HG03066 (cell line): ENCODE data around the gene ZNF385A.
"Not testable (repeated sequence)": the region's sequence is repeated elsewhere in the genome, so short reads cannot be mapped to it uniquely, and the experiment has no call there.

Experiments
- ATAC-seq: cut with Tn5 transposase; IDR thresholded peaks from one replicate; pipeline ENCODE4 v1.9.1; 2021; ENCODE audit warnings: low read depth; ENCODE audit not compliant: unreplicated experiment

ZNF385A gene

DNA sequence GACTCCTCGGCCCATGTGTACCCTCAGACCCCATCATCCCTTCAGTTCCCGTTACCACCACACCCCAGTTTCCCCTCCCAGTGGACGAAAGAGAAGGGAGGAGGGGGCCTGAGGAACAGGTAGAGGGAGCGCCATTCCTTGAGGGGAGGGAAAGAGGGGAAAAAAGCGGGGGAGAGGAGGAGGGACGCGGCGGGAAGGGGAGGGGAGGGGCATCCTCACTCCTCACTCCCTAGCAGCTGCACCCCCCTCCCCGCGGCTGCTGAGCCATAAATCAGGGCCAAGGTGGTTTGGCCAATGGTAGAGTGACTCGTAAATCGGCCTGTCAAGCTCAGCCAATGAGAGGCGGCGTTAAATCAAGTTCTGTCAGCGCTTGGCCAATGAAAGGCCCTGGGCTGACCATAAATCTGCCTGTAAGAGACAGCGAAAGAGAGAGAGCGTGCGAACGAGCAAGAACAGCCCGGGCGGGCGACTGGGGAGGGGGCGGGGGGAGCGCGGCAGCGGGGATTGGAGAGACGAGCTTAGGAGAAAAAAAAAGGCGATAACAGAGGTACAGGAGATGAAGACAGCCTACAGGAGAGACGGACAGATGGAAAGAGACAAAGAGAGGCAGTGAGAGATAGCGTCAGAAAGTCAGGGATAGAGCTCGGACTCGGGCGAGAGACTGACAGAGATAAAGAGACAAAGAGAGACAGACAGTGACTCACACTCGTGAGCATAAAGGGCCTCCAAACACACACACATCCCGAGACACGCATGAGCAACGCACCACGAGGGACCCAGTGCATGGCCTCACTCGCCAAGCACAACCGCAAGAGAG, 25.4 kb downstream of the ZNF385A start:
- peak; percentile 97 for ATAC-seq

DNA sequence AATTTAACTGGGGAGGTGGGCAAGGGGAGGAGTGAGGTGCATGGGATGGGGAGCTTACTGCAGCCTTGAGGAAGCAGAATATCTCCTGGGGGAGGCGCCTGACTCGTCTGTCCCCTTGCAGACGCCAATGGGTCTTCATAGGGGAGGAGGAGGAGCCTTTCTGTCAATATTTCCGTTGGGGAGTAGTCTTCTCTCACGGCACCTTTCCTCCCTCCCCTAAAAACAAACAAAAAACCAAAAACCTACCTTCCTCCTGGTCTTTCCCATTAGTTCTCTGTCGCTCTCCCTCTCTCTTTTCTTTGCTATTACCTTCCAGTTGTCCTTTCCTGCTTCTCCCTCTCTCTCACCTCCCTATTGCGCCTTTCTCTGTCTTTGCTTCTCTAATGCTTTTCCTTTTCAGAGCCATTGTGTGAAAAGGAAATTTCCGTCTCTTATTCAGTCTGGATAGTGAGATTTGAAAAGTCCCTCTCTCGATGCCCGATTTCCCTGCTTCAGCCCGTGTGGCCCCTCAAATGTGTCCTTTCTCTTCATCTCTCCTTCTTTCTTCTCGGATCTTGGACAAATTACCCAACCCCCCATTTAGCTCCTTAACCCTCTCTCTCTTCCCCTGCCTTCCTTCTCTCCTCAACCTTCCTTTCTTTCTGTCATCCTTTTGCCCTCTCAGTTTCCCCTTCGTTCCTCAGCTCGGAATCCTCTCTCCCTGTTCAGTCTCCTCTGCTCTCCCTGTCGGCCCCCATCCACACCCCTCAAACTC, 26.2 kb downstream of the ZNF385A start:
- peak; percentile 36 for ATAC-seq

DNA sequence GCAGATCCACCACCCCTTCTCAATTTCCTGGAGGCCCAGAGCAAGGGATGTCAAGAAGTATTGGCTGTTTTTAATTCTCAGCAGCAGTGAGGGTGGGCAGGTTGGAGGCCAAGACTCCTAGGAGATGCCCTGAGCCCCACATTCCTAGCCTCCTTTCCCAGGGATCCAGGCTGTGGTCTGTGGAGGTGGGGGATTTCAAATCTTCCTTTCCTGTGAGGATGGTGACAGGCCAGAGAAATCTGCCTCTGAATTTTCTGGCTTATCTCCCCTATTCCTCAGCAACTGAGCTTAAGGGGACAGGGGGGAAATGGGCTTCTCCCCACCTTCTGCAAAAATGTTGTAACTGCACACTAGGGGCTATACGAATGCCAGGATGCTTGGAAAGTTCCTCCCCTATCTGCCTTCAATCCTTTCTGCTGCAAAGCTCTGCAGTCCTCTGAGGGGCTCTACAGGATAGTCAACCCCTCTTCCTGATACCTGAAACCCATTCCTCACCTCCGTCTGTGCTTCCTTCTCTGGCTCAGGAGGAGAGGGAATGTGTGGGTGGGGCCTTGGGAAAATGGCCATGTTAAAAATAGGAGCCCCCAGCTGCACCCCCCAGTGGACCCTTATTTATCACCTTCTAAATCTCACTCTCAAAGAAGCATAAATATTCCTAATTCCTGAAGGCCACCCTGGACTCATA, 26.9 kb downstream of the ZNF385A start:
- no peak for ATAC-seq

DNA sequence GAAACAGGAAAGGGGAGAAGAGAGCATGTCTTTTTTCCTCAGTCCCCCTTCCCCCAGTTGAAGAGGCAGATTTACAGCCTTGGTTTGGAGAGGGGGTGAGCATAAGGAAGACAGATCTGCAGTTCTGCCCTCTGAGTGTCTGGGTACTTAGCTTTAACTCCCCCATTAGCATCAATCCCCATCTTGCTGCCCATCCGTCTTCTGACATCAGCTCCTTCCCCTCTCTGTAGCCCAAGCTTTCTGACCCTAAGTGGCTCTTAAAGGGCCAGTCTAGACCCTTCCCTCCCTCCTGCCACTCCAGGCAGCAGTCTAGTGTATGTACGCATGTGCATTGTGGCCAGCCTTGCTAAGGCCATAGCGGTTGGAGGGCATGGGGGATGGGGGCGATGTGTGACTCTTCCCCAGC, 27.6 kb downstream of the ZNF385A start:
- no peak for ATAC-seq

DNA sequence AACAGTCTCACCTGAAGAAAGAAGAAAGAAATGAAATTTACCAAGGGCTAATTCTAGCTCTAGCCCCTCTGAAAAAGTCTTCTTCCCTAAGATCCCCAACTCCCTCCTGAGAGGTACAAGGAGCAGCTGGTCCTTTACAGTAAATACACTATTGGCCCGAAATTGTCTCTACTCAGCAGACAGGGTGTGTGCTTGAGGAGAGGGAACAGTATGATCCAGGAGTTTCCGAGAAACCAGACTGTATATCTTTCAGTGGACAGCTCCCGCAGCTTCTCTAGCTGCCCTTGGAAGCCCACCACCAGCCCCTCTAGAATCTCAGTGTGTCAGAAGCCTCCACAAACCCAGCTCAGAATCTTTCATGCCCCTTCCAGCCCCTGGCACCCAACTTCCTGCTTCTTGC, 28.3 kb downstream of the ZNF385A start:
- no peak for ATAC-seq

DNA sequence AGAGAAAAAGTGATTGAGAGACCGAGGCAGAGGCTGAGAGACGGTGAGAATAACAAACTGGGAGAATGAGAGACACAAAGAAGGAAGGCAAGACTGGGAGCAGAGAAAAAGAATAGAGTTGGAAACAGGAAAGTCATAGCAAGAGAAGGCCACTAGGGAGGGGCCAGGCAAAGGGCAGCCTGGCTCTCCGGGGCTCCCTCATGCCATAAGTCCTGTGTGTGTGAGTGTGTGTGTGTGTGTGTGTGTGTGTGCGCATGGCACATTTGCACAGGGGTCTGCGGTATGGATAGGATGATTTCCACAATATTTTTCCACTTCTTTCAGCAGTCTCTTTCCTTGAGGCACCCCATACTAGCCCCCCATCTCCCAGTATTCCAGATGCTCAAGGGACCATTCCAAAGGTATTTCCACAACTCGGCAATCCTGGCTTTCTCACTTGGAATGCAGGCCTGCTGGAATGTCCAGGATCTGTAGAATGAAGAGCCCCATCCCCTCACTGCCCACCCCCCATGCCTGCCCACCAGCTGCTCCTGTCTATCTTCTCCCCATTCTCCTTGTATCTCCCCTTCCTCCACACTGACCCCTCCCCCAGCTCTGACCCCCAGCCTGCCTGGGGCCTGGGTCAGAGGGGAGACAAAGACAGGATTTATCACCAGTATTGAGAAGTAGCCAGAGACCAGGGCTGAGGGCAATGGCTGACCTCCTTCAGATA, 29.3 kb downstream of the ZNF385A start:
- no peak for ATAC-seq

DNA sequence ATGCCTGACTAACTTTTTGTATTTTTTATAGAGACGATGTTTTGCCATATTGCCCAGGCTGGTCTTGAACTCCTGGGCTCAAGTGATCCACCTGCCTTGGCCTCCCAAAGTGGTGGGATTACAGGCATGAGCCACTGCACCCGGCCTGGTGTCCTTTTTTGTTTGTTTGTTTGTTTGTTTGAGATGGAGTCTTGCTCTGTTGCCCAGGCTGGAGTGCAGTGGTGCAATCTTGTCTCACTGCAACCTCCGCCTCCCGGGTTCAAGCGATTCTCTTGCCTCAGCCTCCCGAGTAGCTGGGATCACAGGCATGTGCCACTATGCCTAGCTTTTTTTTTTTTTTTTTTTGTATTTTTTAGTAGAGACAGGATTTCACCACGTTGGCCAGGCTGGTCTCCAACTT, 30.3 kb downstream of the ZNF385A start:
- ATAC-seq, result not testable (repeated sequence)

DNA sequence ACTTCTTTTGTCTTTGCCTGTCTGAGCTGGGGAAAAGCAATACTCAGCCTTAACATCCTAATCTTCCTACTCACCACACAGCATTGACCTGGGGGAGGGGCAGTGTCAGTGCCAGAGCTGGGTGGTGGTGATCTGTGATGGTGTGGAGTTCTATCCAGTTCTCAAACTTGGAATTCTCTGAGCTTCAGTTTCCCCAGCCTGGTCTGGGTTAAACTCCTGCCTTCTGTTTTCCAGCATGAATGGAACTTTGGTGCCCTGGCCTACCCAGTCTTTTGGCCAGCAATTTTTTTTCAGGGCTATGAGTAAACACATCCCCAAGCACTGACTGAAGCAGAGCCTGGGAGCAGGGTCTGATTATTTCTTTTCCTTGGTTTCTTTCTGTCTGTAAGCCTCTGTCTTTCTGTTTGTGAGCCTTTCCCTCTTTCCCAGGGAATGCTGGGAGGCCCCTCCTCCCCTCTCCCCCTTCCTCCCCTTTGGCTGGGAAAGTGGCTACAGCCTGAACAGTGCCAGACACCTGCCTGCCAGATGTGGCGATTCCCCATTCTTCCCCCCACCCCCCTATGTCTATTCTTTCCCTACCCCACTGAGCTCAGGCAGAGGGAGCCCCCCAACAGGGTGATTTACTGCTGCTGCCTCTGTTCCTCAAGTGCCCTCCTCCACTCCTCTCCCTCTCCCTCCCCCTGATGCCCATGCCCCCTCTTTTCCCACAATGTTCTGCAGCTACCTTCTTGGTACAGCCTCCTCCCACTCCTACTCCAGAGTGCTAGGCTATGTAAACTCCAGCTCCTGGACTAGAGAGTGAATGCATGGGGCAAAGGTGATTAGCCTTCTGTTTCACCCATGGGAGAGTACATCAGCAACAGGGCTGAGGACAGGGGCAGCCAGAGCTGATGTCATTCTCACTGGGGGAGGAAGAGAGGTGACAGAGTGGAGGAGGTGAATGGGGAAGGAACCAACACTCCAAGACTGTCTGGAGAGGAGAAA, 31.4 kb downstream of the ZNF385A start:
- no peak for ATAC-seq

DNA sequence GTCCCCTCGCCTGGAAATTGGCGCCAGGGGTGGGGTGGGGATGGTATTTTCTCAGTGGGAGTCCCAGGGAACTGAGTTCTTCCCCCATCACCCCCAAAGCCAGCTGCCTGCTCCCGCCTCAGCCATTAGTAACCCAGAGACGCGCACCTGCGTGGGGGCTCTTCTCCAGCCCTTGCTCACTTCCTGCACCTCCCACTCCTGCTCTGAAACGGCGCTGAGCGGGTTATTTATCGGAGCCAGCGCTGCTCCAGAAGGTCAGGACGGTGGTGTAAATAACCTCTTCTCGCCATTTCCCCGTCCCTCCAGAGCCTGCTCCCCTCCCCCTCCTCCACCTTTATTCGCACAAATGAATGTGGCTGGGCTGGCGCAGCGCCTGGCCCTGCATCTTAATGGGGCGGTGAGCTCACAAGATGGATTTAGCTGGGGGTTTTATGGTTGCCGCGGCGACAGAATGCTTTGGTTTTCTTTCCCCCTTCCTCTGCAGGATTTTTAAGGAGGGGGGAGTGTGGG, 32.5 kb downstream of the ZNF385A start:
- ATAC-seq, result no peak

DNA sequence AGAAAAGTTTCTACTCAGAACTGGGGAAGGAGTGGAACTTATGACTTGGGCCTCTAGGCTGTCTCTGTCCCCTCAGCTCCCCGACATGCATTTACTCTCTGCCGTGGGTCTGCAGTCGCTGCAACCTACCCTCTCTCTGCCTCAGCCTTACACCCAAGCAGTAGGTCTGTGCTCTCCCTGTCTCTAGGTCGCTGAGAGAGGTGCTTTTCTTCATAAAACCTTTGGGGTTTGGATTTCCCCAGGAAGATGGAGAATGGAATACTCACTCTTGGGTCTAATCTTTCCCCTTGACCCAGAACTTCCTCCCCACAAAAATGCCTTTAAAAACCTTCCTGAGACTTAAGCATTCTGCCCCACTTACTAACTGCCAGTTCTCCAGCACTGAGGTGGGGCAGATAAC, 33.2 kb downstream of the ZNF385A start:
- no peak for ATAC-seq

DNA sequence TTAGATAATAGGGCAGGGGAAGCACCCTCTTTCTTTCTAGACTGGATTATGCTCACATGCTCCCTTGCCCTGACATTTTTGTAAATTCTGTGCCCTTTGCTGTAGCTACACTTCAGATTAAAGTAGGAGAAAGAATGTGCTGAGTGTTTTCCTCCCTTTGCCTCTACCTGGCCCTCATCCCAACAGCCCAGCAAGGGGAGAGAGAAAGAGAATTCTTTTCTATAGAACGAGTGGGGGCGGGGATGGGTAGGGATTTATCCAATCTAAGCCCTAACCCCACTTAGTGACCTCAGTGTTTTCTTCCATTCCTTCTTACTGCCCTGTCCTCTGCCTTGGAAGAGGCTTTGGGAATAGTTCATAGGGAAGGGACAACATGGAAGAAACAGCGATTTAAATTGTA, 33.8 kb downstream of the ZNF385A start:
- ATAC-seq, result no peak

DNA sequence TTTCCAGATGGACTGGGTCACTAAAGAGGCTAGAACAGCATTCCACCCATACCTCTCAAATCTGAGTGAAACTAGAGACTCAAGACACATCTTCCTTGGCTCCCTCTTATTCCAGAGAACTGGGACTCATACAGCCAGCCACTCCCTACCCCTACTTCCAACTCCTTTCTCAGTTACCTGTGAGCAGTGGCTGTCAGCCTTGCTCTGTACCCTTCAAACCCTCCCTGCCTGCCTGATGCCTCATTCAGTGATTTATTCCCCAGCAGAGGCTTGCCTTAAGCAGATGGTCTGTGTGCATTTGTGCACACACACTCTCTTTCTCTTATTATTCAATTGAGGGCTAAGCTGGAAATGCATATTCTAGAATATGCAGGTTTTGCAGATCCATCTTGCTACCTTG, 34.9 kb downstream of the ZNF385A start:
- no peak for ATAC-seq

DNA sequence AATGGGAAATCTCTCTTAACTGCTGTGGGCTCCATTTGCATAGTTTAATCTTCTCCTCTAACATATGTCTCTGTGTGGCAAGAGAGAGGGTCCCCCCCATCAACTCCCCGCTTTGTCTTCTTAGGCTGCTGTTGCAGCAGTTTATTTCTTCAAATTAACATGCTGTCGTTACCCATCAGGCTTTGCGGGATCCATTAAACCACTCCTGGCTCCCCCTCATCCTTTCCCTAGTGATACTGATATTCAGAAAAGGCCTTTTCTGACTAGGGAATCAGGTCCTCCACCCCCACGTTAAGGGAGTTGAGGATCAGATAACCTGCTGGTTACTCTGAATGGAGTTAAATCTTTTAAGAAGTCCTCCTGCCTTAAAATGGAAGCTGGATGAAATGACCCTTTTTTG, 35.5 kb downstream of the ZNF385A start:
- no peak for ATAC-seq

DNA sequence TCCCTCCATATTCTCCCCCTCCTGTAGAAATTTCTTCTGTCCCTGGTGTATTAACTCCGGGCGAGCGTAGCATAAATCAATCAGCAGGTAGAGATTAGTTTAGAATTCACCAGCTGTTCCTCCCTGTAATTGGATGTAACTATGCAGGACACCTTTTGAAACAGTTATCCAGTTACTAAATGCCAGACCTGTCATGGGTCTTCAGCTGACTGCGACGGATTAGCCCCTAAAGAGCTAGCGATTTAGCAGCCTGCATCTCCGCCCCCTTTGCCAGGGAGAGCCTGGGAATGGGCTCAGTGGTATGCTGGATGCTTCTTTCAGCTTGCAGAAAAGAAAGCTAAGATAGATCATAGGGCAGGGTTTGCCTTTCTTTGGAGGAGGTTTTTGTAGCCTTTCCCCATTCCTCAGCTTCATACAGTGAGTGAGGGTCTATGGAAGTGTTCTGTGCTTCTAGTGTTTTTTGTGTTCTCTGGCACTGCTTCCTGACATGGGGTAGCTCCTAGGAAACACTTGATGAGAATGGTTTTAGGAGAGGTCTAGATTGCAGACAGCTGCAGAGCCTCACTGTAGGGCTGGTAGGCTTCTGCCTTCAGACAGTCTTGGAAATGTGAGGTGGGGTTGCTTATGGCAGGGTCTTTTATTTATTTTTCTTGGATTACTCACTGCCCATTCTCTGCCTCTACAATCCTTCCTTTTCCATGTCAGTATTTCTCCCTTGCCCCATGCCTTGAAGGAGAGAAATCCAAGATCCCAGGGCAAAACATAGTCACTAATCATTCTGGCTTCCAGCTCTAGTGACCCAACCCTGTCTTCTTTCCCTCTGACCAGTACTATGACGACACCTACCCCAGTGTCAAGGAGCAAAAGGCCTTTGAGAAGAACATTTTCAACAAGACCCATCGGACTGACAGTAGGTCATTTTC, 42.9 kb downstream of the ZNF385A start:
- ATAC-seq, result no peak

DNA sequence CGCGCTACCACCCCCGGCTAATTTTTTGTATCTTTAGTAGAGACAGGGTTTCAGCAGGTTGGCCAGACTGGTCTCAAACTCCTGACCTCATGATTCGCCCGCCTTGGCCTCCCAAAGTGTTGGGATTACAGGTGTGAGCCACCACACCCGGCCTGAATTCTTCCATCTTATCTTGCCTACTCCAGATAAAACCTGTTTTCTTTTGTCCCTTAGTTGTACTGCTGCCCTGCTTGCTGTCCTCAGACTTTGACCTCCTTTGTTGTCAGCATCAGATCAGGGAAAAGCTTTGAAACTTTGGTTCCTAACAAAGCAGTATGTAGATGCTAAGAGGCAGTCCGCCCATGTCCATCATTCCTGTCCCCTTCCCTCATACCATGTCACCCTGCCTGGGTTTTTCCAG, 43.7 kb downstream of the ZNF385A start:
- no peak for ATAC-seq

DNA sequence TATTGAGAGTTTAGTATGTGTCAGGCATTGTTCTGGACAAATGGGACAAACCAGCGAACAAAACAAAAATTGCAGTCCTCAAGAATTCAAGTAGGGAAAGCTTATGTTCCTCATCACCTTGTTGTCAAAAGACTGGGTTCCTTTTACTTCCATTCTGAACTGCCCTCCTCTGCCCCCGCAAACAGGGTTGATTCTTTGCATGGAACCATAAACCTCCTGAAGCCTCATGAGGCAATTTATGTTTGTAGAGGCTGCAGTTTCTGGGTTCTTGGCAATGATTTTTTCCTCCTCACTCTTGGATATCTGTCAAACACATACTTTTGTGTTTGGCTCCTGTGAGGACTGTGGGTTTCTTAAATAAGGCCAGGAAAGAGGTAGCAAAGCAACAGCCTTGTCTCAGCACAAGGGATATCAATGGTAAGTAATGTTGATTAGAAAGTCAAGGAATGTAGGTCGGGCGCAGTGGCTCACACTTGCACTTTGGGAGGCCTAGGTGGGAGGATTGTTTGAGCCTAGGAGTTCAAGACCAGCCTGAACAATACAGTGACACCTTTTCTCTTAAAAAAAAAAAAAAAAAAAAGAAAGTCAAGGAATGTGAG, 45.7 kb downstream of the ZNF385A start:
- no peak for ATAC-seq

DNA sequence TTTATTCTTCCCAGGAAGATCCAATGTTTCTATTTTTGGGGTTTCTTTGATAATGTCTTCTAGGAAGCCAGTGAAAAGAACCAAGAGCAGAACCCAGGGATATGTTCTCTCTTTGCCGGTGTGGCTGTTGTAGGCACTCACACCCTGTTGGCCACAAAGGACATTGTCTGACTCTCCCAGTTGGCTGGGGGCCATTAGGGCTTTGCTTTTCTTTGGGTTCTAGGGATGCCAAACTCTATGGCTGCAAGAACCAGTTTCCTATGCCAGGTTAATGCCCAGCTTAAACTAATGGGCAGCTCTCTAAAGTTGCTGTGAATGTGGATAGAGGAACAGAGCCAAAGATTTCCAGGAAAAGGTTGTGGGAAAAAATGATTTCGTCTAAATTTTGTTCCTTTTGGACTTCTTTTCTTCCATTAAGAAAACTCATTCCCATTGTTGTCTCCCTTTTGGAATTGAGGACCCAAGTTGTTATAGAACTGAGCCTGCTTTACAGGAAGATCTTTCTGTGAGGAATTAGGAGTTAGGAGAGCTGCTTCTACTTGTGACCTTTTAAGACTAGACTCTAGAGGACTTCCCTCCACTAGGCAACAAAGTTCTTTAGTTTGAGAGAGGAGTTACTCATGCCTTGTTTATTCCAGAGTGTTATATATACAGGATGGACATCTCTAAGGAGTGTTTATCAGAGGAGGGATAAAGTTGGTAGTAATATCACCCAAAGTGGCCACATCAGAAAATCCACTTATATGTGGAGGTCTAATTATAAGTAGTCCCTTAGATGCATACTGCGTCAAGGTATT, 46.5 kb downstream of the ZNF385A start:
- ATAC-seq, result no peak
